Fibroblast of mammary gland (primary cell): ENCODE results near the gene HS1BP3.

Experiments used
- DNase-seq: peaks from one replicate; pipeline ENCODE4 v3.0.0-alpha.2; 2010; ENCODE audit warnings: low read depth
- H3K4me3 ChIP-seq: 2 replicates; pipeline ENCODE4 v1.5.1; 2011; ENCODE audit warnings: low read depth, mild to moderate bottlenecking, low read length, moderate library complexity; ENCODE audit not compliant: control insufficient read depth
- TF ChIP-seq, protein P1 (sequence below): conservative IDR thresholded peaks from 2 replicates; pipeline ENCODE4 v1.5.1; 2011; ENCODE audit warnings: low read depth, low read length, inconsistent platforms; ENCODE audit not compliant: control insufficient read depth, insufficient read depth

Gene HS1BP3

DNA sequence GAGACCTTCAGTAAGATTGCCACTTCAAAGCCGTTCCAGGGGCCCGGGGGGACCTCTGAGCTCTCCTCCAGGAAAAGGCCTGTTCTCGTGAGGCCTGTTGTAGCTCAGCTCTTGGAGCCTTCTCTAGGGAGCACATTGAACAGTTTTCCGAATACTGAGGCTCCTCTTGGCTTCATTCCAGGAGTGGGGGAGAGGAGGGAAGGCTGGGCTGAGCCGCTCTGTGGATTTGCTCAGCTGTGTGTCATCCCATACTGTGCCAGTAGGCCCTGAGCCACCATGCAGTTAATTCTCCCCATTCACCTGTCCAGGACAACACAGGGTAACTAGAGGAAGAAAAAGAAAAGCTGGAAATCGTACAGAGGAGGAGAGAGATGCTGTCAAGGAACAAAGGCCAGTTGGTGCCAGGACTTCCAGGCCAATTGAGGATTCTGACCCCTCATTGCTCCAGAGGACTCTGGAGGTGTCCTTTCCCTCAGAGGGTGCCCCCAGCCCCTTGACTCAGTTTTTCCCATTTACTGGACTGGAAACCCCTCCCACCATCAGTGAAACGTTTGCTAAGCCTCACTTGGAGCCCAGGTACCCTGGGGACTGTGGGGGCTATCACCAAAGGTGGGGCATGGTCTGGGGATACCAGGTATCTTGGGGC is 41.4 kb downstream of the HS1BP3 start:
- TF ChIP-seq, protein P1, sequence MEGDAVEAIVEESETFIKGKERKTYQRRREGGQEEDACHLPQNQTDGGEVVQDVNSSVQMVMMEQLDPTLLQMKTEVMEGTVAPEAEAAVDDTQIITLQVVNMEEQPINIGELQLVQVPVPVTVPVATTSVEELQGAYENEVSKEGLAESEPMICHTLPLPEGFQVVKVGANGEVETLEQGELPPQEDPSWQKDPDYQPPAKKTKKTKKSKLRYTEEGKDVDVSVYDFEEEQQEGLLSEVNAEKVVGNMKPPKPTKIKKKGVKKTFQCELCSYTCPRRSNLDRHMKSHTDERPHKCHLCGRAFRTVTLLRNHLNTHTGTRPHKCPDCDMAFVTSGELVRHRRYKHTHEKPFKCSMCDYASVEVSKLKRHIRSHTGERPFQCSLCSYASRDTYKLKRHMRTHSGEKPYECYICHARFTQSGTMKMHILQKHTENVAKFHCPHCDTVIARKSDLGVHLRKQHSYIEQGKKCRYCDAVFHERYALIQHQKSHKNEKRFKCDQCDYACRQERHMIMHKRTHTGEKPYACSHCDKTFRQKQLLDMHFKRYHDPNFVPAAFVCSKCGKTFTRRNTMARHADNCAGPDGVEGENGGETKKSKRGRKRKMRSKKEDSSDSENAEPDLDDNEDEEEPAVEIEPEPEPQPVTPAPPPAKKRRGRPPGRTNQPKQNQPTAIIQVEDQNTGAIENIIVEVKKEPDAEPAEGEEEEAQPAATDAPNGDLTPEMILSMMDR, result no peak

DNA sequence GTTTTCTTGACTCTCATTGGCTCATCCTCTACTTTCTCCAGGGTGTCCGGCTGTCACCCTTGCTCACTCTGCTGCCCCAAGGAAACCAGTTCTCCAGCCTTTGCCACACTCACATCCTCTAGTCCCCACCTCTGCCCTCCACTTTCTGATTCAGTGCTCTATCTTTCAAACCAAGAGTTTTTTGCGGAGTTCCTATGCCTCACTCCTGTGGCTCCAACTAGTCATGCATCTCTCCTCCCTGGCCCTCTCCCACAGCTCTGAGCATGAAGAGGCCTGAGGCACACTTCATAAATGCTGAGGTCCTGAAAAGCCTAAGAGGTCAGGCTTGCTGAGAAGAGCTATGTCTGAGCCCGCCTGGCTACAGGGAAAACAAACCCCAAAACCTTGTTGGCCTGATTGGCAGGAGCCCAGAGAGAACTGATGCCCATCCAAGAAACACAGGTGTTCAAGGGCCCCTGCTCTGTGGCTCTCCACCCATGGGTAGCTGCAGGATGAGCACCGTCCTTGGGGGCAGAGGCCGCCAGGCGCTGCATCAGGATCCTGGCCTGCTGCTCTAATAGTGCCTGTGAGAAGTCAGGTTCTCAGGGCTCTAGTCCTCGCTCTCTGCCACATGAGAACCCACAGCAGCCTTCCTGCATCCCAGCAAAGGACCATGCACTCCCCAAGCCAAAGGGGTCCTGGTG is 42.1 kb downstream of the HS1BP3 start:
- no peak for DNase-seq
- TF ChIP-seq, protein P1, result no peak
- no peak overlapping the region for H3K4me3 ChIP-seq

More for the DNA sequence above, 41.4 kb downstream of the HS1BP3 start:
- peak; percentile 92 for DNase-seq
- no peak overlapping the region for H3K4me3 ChIP-seq

DNA sequence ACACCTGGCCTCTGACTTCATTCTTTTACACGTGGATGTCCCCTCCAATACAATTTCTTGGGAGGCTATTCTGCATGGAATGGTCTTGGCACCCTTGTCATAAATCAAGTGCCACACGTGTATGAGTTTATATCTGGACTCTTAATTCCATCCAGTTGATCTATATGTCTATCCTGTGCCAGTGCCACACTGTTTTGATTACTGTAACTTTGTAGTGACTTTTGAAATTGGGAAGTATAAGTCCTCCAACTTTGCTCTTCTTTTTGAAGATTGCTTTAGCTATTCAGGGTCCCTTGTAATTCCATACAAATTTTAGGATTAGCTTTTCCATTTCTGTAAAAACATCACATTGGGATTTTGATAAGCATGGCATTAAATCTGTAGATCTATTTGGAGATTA is 43.5 kb downstream of the HS1BP3 start:
- TF ChIP-seq, protein P1, result no peak
- no peak for DNase-seq
- no peak overlapping the region for H3K4me3 ChIP-seq

DNA sequence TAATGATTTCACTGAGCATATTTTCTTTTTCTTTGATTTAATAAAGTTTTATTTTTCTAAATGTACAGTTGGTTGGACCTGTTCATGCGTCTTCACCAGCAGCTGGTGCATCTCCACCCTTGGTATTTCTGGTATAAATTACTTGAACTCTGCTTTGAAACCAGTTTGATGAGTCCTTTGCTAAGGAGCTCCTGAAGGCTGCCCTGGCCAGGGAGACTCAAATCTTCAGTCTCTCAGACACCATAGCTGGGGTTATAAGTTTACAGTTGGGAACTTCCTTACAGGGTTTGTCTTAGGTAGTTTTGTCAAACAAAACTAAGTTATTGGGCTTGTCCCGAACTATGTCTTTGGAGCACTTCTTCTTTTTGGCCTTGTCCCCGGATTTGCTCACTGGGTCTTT is 44.7 kb downstream of the HS1BP3 start:
- no peak overlapping the region for H3K4me3 ChIP-seq
- DNase-seq, result no peak
- TF ChIP-seq, protein P1, result no peak

DNA sequence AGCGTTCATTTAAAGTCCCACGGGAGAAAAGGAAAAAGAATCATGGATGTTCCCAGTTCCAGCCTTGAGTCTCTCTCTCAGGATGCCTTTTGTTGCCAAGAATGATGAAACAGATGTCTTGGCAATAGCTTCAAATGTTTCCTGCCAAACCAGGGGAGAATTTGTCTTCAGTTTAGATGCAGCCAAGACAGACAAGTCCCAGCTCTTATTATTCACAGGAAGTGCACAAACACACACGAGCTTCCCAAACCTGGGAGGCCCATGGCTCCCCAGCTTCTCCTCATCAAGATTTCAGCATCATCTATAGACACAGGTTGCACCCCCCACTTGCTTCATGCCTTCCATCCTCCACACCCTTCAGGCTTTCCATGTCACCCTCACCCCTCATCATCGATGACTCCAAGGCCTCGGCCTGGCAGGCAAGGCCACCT is 45.9 kb downstream of the HS1BP3 start:
- TF ChIP-seq, protein P1, result no peak
- DNase-seq, result peak; percentile 99
- H3K4me3 ChIP-seq, result no peak overlapping the region

DNA sequence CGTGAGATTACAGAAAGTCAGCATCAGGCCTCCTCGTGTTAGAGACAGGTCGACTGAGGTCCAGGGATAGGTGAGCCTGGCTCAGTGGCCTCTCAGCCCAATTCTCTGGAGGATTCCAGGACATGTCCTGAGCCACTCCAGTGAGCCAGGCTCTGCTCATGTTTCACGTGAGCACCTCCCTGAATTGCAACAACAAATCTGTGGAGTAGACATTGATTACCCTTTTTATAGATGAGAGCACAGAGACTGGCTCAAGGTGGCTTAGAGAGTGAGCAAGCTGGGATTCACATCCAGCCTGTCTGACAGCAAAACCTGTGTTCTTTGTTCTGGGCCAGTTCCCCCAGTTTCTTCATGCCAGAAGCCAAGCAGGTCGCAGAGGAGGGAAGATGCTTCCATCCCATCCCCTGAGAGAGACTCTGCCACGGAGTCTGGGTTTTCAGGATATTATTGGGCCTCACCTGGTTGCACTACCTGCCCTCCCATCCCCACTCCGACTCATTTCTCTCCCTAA is 46.4 kb downstream of the HS1BP3 start:
- H3K4me3 ChIP-seq, result no peak overlapping the region
- TF ChIP-seq, protein P1, result no peak
- peak; percentile 37 for DNase-seq
